Bronchial epithelial cell (primary cell): ENCODE measurements around the gene ACP3. TPM values are rescaled to one million over a fixed set of nuclear protein-coding genes. Genes with fewer than 3 reads are reported as not detected.

Experiments
- DNase-seq: peaks from one replicate; pipeline ENCODE4 v3.0.0-alpha.2; 2010; ENCODE audit warnings: low read depth
- FAIRE-seq: peaks from 2 replicates; lab custom pipeline; 2011; peaks lifted over from hg19 to GRCh38; lab: Jason Lieb, UNC
- H3K27me3 ChIP-seq: 2 replicates; pipeline ENCODE4 v1.5.1; 2011; ENCODE audit warnings: low read length; ENCODE audit not compliant: control insufficient read depth, insufficient read depth
- H3K36me3 ChIP-seq: 2 replicates; pipeline ENCODE4 v1.5.1; 2011; ENCODE audit warnings: low read length; ENCODE audit not compliant: control insufficient read depth, insufficient read depth
- H3K4me3 ChIP-seq: 2 replicates; pipeline ENCODE4 v1.5.1; 2011; ENCODE audit warnings: mild to moderate bottlenecking, low read depth, low read length, control low read depth
- CTCF ChIP-seq: IDR thresholded peaks from 2 replicates; pipeline ENCODE4 v1.5.1; 2011; ENCODE audit warnings: mild to moderate bottlenecking, moderate library complexity, low read length, control low read depth, inconsistent platforms; ENCODE audit not compliant: insufficient read depth, severe bottlenecking
- total RNA-seq: library from RNA; depleted of rRNA; stranded (reverse); fragments of >200 nt; gene quantifications from 2 replicates; pipeline ENCODE4 v1.2.1, GENCODE V29; 2014

Gene ACP3
- total RNA-seq, 1 donor from 2014 or later: 1.6 TPM

- H3K4me3 ChIP-seq: no peak overlapping the region
- DNase-seq: no peak
- no peak for FAIRE-seq
- no peak for TF ChIP-seq CTCF
- H3K27me3 ChIP-seq: no peaks in the 10 kb centered on the region
- H3K36me3 ChIP-seq: no peaks in the 10 kb centered on the region
These were observed 61.0 kb downstream of the ACP3 start for GRCh38 chr3:132378048-132378762.

- Histone ChIP-seq H3K4me3 (no peak overlapping the region), H3K36me3 (no peaks in the 10 kb centered on the region)
- TF ChIP-seq CTCF: no peak
These were observed 61.6 kb downstream of the ACP3 start for GRCh38 chr3:132378846-132379245.

GRCh38 chr3:132380920-132381319 is 63.7 kb downstream of the ACP3 start:
- no peaks in the 10 kb centered on the region for H3K36me3 ChIP-seq
- TF ChIP-seq CTCF: no peak
- FAIRE-seq (no peak), DNase-seq (no peak)
- no peak overlapping the region for H3K4me3 ChIP-seq
- no peaks in the 10 kb centered on the region for H3K27me3 ChIP-seq

More at GRCh38 chr3:132378846-132379245, 61.6 kb downstream of the ACP3 start:
- DNase-seq (peak; percentile 7), FAIRE-seq (no peak)
- no peaks in the 10 kb centered on the region for H3K27me3 ChIP-seq

GRCh38 chr3:132381348-132381944 is 64.2 kb downstream of the ACP3 start:
- Histone ChIP-seq H3K27me3 (no peaks in the 10 kb centered on the region), H3K36me3 (no peaks in the 10 kb centered on the region), H3K4me3 (no peak overlapping the region)
- DNase-seq (no peak), FAIRE-seq (no peak)
- TF ChIP-seq CTCF: no peak

- no peaks in the 10 kb centered on the region for H3K36me3 ChIP-seq
- H3K27me3 ChIP-seq: no peaks in the 10 kb centered on the region
- no peak overlapping the region for H3K4me3 ChIP-seq
- TF ChIP-seq CTCF: no peak
- no peak for DNase-seq
- FAIRE-seq: no peak
These were observed 65.1 kb downstream of the ACP3 start for GRCh38 chr3:132382267-132382666.
